GM21529 (cell line): ENCODE results near the gene ABCA2.
"Not testable (repeated sequence)": the region's sequence is repeated elsewhere in the genome, so short reads cannot be mapped to it uniquely, and the experiment has no call there.

Experiments used
- ATAC-seq: cut with Tn5 transposase; IDR thresholded peaks from one replicate; pipeline ENCODE4 v1.9.1; 2021; ENCODE audit not compliant: unreplicated experiment

ABCA2 gene

GRCh38 chr9:137048655-137049543 lies 20.9 kb upstream of the ABCA2 start:
- ATAC-seq: no peak

- ATAC-seq: peak; percentile 59
Measured at GRCh38 chr9:137046088-137046787, 18.2 kb upstream of the ABCA2 start, which contains the start of gene NPDC1. NPDC1 (minus strand) TSS chr9:137046177; CDS start chr9:137045989, 188 bp downstream.

DNA sequence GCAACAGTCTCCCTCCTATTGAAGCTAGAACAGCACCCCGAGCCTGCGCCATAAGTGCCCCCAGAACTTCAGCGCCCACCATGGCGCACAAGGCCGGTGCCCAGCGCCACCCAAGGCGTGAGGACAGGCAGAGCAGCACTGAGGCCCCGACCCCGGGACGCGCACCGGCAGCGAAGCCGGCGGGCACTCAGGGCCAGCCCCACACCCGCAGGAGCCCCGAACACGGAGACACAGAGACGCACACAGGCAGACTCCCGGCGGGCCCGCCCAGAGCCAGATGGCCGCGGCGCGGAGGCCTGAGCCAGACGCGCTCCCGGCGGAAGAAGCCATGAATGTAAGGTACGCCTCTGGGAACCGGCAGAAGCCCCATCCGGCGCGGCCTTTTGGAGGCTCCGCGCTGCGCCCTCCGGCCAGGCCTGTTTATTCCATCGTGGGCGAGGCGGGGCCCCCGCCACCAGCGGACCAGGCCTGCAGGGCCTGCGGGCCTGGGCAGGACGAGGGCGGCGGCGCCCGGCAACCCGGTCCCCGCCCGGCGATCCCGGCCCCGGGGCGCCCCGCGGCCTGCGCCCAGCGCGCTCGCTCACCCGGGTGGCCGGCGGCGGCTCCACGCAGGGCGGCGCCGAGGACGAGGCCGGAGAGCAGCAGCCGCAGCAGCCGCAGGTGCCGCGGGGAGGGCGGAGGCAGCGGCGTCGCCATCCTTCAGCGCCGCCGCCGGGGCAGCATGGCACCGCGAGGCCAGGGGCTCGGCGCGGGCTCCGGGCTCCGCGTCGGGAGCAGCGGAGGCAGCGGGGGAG lies 17.5 kb upstream of the ABCA2 start:
- ATAC-seq: no peak

GRCh38 chr9:137044502-137045177 lies 16.6 kb upstream of the ABCA2 start:
- no peak for ATAC-seq

DNA sequence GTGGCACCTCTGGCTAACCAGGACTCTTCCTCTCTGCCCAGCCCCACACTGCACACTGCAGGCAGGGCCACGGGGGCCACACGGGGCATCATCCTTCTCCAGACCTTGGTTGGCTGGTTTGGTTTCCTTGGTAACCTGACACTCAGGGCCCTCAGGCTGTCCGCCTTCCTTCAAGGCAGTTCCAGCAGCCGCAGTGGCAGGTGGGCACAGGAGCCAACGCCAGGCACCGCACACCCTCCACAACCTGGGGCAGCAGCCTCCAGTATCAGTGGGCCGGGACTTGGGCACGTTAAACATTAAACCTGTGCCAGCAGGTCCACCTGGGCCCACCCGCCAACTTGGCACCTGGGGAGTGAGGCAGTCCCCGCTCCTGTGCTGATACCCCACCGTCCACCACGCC lies 16.0 kb upstream of the ABCA2 start:
- no peak for ATAC-seq

- no peak for ATAC-seq
Measured at GRCh38 chr9:137042751-137043727, 15.0 kb upstream of the ABCA2 start.

DNA sequence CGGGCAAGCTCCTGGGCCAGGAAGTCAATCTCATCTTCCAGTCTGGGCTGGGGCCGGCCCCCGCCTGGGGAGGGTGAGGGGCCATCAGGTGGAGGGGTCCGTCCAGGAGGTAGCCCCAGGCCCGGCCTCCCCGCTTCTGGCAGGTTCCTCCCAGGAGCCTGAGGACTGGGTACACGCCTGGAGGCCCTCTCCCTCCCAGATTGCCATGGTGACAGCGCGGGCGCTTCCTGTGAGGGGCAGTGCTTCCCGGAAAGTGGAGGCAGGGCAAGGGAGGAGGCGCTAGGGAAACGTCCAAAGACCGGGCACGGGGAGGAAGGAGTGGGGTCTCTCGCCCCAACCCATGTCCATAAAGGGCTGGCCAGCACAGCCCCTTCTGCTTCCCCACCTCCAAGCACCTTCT lies 13.1 kb upstream of the ABCA2 start:
- ATAC-seq: no peak

DNA sequence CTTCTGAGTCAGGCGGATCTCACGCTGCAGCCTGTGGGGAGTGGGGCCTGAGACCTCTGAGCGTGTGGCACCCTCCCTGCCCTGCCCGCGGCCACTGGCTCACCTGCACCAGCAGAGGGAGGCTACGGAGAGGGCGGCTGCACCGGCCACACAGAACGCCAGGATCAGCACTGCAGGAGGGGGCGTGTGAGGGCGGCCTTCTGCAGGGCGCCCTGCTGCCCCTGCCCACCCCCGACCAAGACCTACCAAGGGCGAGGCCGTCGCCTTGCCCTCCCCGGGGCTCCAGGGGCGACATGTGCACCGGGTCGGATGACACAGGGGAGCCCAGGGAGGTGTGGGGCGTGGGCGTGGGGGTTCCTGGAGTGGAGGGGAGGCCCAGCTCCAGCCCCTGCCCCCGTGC lies 12.5 kb upstream of the ABCA2 start:
- no peak for ATAC-seq

GRCh38 chr9:137039611-137040366 lies 11.8 kb upstream of the ABCA2 start:
- ATAC-seq: no peak

GRCh38 chr9:137038916-137039315 lies 10.9 kb upstream of the ABCA2 start:
- no peak for ATAC-seq

DNA sequence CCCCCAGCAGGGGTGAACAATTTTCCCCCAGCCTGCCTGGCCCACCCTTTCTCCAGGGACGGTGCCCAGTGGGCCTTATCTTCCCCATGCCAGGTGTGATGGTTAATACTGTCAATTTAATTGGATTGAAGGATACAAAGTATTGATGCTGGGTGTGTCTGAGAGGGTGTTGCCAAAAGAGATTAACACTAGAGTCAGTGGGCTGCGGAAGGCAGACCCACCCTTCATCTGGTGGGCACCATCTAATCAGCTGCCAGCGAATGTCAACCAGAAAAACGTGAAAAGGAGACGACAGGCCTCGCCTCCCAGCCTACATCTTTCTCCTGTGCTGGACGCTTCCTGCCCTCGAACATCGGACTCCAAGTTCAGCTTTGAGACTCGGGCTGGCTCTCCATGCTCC lies 9.4 kb upstream of the ABCA2 start:
- no peak for ATAC-seq

DNA sequence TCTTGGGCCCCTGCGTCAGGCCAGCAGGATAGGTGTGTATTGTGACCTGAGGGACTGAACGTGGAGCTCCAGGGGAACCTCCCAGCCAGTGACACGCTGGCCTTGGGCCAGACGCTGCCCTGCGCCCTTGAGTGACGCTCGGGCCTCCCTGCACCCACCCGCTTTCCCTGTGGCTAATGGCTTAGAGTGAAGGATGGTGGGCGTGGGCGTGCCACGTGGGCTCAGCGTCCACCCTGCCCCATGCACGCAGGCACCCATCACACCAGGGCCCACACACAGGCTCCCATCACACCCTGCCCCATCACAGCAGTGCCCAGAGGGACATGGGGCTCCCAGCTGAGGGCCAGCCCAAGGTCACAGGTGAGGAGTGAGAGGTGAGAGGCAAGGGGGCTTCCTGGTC lies 9.0 kb upstream of the ABCA2 start:
- no peak for ATAC-seq

DNA sequence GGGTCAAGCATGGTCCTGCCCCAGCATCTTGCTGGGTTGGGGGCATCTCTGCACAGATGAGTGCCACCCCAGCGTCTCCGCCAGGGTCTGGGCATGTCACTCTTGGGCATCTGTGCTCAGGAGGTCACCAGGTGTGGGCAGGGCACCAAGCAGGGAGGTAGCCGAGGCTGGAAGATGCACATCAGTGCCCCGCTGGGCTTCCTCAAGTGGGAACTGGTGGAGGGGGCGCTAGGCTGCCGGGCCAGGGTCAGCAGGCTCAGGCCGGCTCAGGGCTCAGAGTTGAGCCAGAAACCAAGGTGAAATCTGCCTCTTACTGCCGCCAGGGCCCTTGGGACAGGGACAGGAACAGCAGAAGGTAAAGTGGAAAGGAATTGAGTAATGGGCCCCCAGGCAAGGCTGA lies 7.9 kb upstream of the ABCA2 start:
- no peak for ATAC-seq

DNA sequence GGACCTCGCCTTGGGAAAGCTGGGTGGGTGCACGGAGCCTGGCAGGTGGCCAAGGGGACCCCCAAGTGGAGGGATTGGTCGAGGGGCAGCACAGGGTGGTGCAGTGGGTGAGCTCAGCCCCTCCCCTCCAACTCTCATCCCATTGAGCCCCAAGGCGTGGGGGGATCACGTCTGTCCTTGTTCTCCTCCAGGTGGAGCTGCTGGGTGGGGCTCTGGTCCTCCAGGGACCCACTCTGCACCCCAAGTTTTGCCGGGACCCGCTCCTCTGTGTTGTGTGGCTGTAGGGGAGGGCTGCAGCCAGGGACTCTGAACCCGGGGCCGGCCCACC lies 7.4 kb upstream of the ABCA2 start:
- no peak for ATAC-seq

- peak; percentile 61 for ATAC-seq
Measured at GRCh38 chr9:137034709-137035506, 6.9 kb upstream of the ABCA2 start.

GRCh38 chr9:137034039-137034708 lies 6.1 kb upstream of the ABCA2 start:
- no peak for ATAC-seq

- not testable (repeated sequence) for ATAC-seq
Measured at GRCh38 chr9:137033481-137033880, 5.4 kb upstream of the ABCA2 start.

GRCh38 chr9:137032858-137033257 lies 4.8 kb upstream of the ABCA2 start:
- no peak for ATAC-seq
